ENCODE results near the gene GABRR2. TPM values are rescaled to one million over a fixed set of nuclear protein-coding genes. Genes with fewer than 3 reads are reported as not detected.

GABRR2 gene
- total and polyA plus RNA-seq, 10 of the 15 experiments (the other 5 are each of a cell fraction or from before 2014, with no cell fraction given): 0.16 to 0.72 (median 0.32) TPM; not detected in 2

- Histone ChIP-seq H3K79me2 (ENCODE audit: control insufficient read depth, insufficient read depth, low read length) (no peaks in the 10 kb centered on the region), H3K27ac (ENCODE audit: control insufficient read depth, insufficient read depth) (no peak overlapping the region), H3K27me3 (replicated peaks in 1 of 2; ENCODE audit: control insufficient read depth in 2 of 2, insufficient read depth in 2 of 2, low read length in 1 of 2) (no peaks in the 10 kb centered on the region; a peak in 1 of 4 replicates), H2AFZ (ENCODE audit: control insufficient read depth, low read depth, low read length) (no peak overlapping the region), H3K9ac (ENCODE audit: control insufficient read depth, insufficient read depth, low read length) (no peak overlapping the region), H3K36me3 (ENCODE audit: control insufficient read depth in 2 of 2, insufficient read depth in 2 of 2, low read length in 1 of 2) (no peaks in the 10 kb centered on the region), H3K9me3 (replicated peaks; ENCODE audit: control insufficient read depth, insufficient read depth, low read length) (no peaks in the 10 kb centered on the region), H3K4me3 (no peak overlapping the region), H4K20me1 (ENCODE audit: control insufficient read depth, insufficient read depth) (no peaks in the 10 kb centered on the region), H3K4me2 (ENCODE audit: control insufficient read depth, insufficient read depth) (no peak overlapping the region), H3K4me1 (ENCODE audit: control insufficient read depth, insufficient read depth, low read length) (no peaks in the 10 kb centered on the region)
- in situ Hi-C loops (cut with MboI) (no loop called here), intact Hi-C loops (cut with micrococcal nuclease; ENCODE audit: unreplicated experiment) (no loop called here)
- BruUV-seq (replicated peaks): no TSS peak
- ChIA-PET POLR2A (no interaction called here), CTCF (no interaction called here), RAD21 (ENCODE audit: unreplicated experiment) (no interaction called here), SMC1A (ENCODE audit: uncharacterized antibody, unreplicated experiment) (no interaction called here)
- no peak for TF ChIP-seq E2F4 (IDR thresholded peaks at IDR 0.05; ENCODE audit: low read depth, low read length)
- no peak for TF ChIP-seq ZBTB33 (IDR thresholded peaks at IDR 0.05)
- TF ChIP-seq USF1 (IDR thresholded peaks at IDR 0.05; ENCODE audit: borderline replicate concordance, extremely low read length, insufficient read depth, low read depth, low read length): no peak
- no peak for TF ChIP-seq TCF7 (IDR thresholded peaks at IDR 0.05; ENCODE audit: borderline replicate concordance)
- no peak for TF ChIP-seq BCLAF1 (IDR thresholded peaks at IDR 0.05)
- no peak for TF ChIP-seq IKZF1 (conservative IDR thresholded peaks at IDR 0.05)
- TF ChIP-seq PKNOX1 (IDR thresholded peaks at IDR 0.05): no peak
- TF ChIP-seq CHD1 (IDR thresholded peaks at IDR 0.05; ENCODE audit: low read depth, low read length): no peak
- TF ChIP-seq RB1 (IDR thresholded peaks at IDR 0.05; ENCODE audit: borderline replicate concordance): no peak
- TF ChIP-seq PAX8 (IDR thresholded peaks at IDR 0.05): no peak
- no peak for TF ChIP-seq POLR2AphosphoS2 (IDR thresholded peaks at IDR 0.05; ENCODE audit: low read depth, low read length)
- TF ChIP-seq NFIC (IDR thresholded peaks at IDR 0.05; ENCODE audit: low read depth, low read length): no peak
- no peak for TF ChIP-seq ZBED1 (IDR thresholded peaks at IDR 0.05; ENCODE audit: borderline replicate concordance)
- TF ChIP-seq TCF12 (IDR thresholded peaks at IDR 0.05; ENCODE audit: low read depth, low read length): no peak
- no peak for TF ChIP-seq MYB (IDR thresholded peaks at IDR 0.05; ENCODE audit: borderline replicate concordance, low read depth, low read length)
- no peak for ATAC-seq
- no peak for DNase-seq (ENCODE audit: low read depth, low spot score)
- FAIRE-seq: no peak
Observed at GRCh38 chr6:89214197-89214596, 100.9 kb downstream of the GABRR2 start.
